DND-41 (cell line): ENCODE measurements around the gene FBXW5.

Experiments used
- ATAC-seq: fragments of 200-7000 bp; cut with Tn5 transposase; 3 replicates; pipeline ENCODE4 v1.9.1; 2021; ENCODE audit warnings: low read depth; ENCODE audit not compliant: insufficient read depth
- DNase-seq: peaks from one replicate; pipeline ENCODE4 v3.0.0-alpha.2; 2020
- H2AFZ ChIP-seq: 2 replicates; pipeline ENCODE4 v1.6.0; 2012; ENCODE audit warnings: low read depth, low read length
- H3K27ac ChIP-seq: 2 replicates; pipeline ENCODE4 v1.5.1; 2012; ENCODE audit warnings: low read length, inconsistent platforms
- H3K27me3 ChIP-seq: fragments of 200-600 bp; sonication (generic); 2 replicates; pipeline ENCODE4 v1.6.0; 2012; ENCODE audit warnings: low read length, mild to moderate bottlenecking, inconsistent platforms; ENCODE audit not compliant: insufficient read depth, poor library complexity
- H3K36me3 ChIP-seq: 2 replicates; pipeline ENCODE4 v1.5.1; 2012; ENCODE audit warnings: low read length, inconsistent platforms; ENCODE audit not compliant: insufficient read depth
- H3K4me1 ChIP-seq: 2 replicates; pipeline ENCODE4 v1.5.1; 2012; ENCODE audit warnings: mild to moderate bottlenecking, low read length; ENCODE audit not compliant: insufficient read depth
- H3K4me2 ChIP-seq: 2 replicates; pipeline ENCODE4 v1.6.0; 2012; ENCODE audit warnings: mild to moderate bottlenecking, moderate library complexity, low read length, inconsistent platforms; ENCODE audit not compliant: insufficient read depth
- H3K4me3 ChIP-seq, 2 experiments: fragments of 200-600 bp in 1 of 2; shearing (Covaris generic) in 1 of 2; 2 replicates each; pipeline ENCODE4 v1.5.1; 2012 to 2016; ENCODE audit warnings: inconsistent platforms in 2 of 2, low read length in 2 of 2, mild to moderate bottlenecking in 2 of 2, low read depth in 1 of 2, moderate library complexity in 1 of 2
- H3K79me2 ChIP-seq: 2 replicates; pipeline ENCODE4 v1.6.0; 2012; ENCODE audit warnings: low read length, inconsistent platforms; ENCODE audit not compliant: insufficient read depth
- H3K9ac ChIP-seq: 2 replicates; pipeline ENCODE4 v1.6.0; 2012; ENCODE audit warnings: low read depth, mild to moderate bottlenecking, inconsistent platforms, low read length, moderate library complexity
- H3K9me3 ChIP-seq: 2 replicates; pipeline ENCODE4 v1.5.1; 2012; ENCODE audit warnings: low read length, moderate library complexity, mild to moderate bottlenecking, inconsistent platforms; ENCODE audit not compliant: insufficient read depth, severe bottlenecking
- H4K20me1 ChIP-seq: 2 replicates; pipeline ENCODE4 v1.6.0; 2012; ENCODE audit warnings: low read length; ENCODE audit not compliant: insufficient read depth
- EZH2 ChIP-seq: IDR thresholded peaks from 3 replicates; pipeline ENCODE4 v1.6.1; 2012; ENCODE audit warnings: borderline replicate concordance, low read depth, mild to moderate bottlenecking, moderate library complexity, low read length, inconsistent platforms; ENCODE audit not compliant: severe bottlenecking
- TF ChIP-seq, protein P1 (sequence below): IDR thresholded peaks from 2 replicates; pipeline ENCODE4 v1.5.1; 2012; ENCODE audit warnings: borderline replicate concordance, low read length, moderate library complexity, mild to moderate bottlenecking; ENCODE audit not compliant: poor library complexity, severe bottlenecking; ENCODE audit errors: extremely low read depth

FBXW5 gene

DNA sequence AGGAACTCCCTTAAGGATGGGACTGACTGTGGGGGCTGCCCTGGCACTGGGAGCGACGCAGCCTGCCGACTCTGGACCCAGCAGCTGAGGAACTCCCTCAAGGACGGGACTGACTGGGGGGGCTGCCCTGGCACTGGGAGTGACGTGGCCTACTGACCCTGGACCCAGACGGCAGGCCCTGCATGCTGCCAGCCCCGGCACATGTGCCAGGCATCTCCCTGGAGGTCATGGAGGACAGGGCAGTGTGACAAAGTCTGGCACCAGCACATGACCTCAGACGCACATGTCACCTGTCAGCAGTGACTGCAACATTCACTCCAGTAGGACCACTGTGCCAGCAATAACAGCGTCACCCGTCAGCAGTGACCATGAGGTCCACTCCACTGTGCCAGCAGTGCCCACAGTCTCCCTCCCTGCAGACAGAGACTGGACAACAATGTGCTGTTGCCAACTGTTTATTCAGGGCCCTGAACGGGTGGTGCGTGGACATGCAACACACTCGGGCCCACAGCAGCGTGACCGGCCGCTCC is 4.5 kb downstream of the FBXW5 start:
- H3K4me2 ChIP-seq = no peak overlapping the region
- DNase-seq (no peak), ATAC-seq (no peak)
- peaks cover 25% of the 10 kb centered on the region for H3K4me1 ChIP-seq
- TF ChIP-seq, protein P1, sequence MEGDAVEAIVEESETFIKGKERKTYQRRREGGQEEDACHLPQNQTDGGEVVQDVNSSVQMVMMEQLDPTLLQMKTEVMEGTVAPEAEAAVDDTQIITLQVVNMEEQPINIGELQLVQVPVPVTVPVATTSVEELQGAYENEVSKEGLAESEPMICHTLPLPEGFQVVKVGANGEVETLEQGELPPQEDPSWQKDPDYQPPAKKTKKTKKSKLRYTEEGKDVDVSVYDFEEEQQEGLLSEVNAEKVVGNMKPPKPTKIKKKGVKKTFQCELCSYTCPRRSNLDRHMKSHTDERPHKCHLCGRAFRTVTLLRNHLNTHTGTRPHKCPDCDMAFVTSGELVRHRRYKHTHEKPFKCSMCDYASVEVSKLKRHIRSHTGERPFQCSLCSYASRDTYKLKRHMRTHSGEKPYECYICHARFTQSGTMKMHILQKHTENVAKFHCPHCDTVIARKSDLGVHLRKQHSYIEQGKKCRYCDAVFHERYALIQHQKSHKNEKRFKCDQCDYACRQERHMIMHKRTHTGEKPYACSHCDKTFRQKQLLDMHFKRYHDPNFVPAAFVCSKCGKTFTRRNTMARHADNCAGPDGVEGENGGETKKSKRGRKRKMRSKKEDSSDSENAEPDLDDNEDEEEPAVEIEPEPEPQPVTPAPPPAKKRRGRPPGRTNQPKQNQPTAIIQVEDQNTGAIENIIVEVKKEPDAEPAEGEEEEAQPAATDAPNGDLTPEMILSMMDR = no peak
- TF ChIP-seq EZH2 = no peak
- peaks cover 23% of the 10 kb centered on the region for H4K20me1 ChIP-seq
- H3K4me3 ChIP-seq = no peak overlapping the region
- H2AFZ ChIP-seq = no peak overlapping the region
- H3K27ac ChIP-seq = no peak overlapping the region
- no peaks in the 10 kb centered on the region for H3K27me3 ChIP-seq
- peaks cover 23% of the 10 kb centered on the region for H3K79me2 ChIP-seq
- peaks cover 44% of the 10 kb centered on the region for H3K36me3 ChIP-seq
- no peaks in the 10 kb centered on the region for H3K9me3 ChIP-seq
- H3K9ac ChIP-seq = no peak overlapping the region

DNA sequence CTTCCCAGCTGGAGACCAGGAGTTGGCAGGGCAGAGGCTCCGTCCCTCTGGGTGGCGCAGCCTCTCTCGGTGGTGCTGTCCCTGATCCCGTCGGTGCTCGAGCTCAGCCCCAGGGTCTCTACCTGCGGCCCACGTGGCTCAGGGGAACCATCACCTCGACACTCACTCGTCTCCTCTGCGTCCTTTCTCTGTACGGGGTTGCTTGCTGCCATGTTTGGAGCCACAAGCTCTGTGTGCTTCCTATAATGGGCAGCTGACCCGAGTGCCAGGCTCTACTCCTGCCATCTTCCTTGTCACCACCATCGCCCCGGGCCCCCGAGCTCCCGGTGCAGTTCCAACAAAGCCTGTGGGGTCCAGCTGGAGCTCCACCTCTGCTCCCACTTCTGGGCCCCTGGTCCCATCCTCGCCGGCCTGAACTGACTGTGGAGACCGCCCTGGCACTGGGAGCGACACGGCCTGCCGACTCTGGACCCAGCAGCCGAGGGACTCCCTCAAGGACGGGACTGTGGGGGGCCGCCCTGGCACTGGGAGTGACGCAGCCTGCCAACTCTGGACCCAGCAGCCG is 5.0 kb downstream of the FBXW5 start:
- H3K27me3 ChIP-seq = no peaks in the 10 kb centered on the region
- no peak overlapping the region for H3K9ac ChIP-seq
- no peak for TF ChIP-seq EZH2
- TF ChIP-seq, protein P1 = no peak
- no peak overlapping the region for H2AFZ ChIP-seq
- DNase-seq (no peak), ATAC-seq (no peak)
- H4K20me1 ChIP-seq = peaks cover 23% of the 10 kb centered on the region
- H3K4me3 ChIP-seq = no peak overlapping the region
- no peak overlapping the region for H3K4me2 ChIP-seq
- H3K36me3 ChIP-seq = peaks cover 44% of the 10 kb centered on the region
- no peak overlapping the region for H3K27ac ChIP-seq
- no peaks in the 10 kb centered on the region for H3K9me3 ChIP-seq
- H3K4me1 ChIP-seq = peaks cover 21% of the 10 kb centered on the region
- H3K79me2 ChIP-seq = peaks cover 23% of the 10 kb centered on the region

DNA sequence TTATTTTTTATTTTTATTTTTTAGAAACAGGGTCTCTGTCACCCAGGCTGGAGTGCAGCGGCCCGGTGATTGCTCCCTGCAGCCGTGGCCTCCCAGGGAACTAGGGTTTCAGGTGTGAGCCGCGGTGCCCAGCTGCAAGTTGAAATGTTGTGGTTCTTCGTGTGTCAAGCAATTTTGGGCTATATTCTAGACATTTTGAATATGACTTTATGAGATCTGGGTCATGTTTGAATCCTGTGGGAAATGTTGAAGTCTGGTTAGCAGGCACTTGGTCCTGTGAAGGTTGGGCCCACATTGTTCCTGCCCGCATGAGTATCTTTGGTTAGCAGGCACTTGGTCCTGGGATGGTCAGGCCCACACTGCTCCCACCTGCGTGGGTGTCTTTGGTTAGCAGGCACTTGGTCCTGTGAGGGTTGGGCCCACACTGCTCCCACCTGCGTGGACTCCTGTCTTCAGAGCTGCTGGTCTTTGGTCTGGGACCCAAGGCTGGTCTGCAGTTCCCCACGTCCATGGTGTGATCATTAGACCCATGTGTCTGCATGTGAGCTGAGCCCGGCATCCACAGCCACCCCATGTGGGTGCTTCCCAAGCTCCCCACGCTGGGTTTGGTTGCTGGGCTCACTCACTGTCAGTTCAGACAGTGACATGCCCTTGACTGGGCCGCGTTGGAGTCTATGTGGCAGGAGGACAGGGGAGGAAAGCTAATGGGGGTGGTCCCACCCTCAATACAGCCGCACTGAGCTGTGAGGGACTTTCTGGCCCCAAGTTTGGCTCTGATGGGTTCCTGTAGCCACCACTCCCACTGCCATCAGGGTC is 7.1 kb downstream of the FBXW5 start:
- Histone ChIP-seq H3K4me1 (peaks cover 7% of the 10 kb centered on the region), H2AFZ (no peak overlapping the region), H3K27me3 (no peaks in the 10 kb centered on the region), H3K4me2 (no peak overlapping the region), H3K9me3 (no peaks in the 10 kb centered on the region), H3K27ac (no peak overlapping the region), H3K4me3 (no peak overlapping the region), H3K9ac (no peak overlapping the region), H3K79me2 (peaks cover 5% of the 10 kb centered on the region; the same call in 1 of the 2 replicates), H3K36me3 (peaks cover 43% of the 10 kb centered on the region), H4K20me1 (peaks cover 10% of the 10 kb centered on the region)
- ATAC-seq (no peak), DNase-seq (no peak)
- TF ChIP-seq EZH2 = no peak
- TF ChIP-seq, protein P1 = no peak
